VCaP (cell line): ENCODE results near the gene GALNS.

Source experiments
- H3K27ac ChIP-seq: fragments of 450-650 bp; 2 replicates; pipeline ENCODE4 v1.5.1; 2017
- CTCF ChIP-seq: fragments of 450-650 bp; conservative IDR thresholded peaks from 2 replicates; pipeline ENCODE4 v1.5.1; 2017; ENCODE audit warnings: mild to moderate bottlenecking, moderate library complexity

Gene GALNS

GRCh38 chr16:88842308-88842756 lies 14.4 kb downstream of the GALNS start:
- TF ChIP-seq CTCF, result no peak
- no peak overlapping the region for H3K27ac ChIP-seq

- H3K27ac ChIP-seq, result no peak overlapping the region
- no peak for TF ChIP-seq CTCF
These were observed 15.0 kb downstream of the GALNS start for GRCh38 chr16:88841521-88842307.

GRCh38 chr16:88840600-88841215 lies 16.0 kb downstream of the GALNS start:
- H3K27ac ChIP-seq, result no peak overlapping the region

GRCh38 chr16:88839745-88840599 lies 16.8 kb downstream of the GALNS start:
- TF ChIP-seq CTCF, result no peak
- H3K27ac ChIP-seq, result no peak overlapping the region

More at GRCh38 chr16:88840600-88841215, 16.0 kb downstream of the GALNS start:
- TF ChIP-seq CTCF, result no peak

GRCh38 chr16:88839026-88839529 lies 17.7 kb downstream of the GALNS start:
- H3K27ac ChIP-seq, result no peak overlapping the region
- TF ChIP-seq CTCF, result no peak

GRCh38 chr16:88838566-88838965 lies 18.2 kb downstream of the GALNS start:
- no peak for TF ChIP-seq CTCF
- H3K27ac ChIP-seq, result no peak overlapping the region

- no peak overlapping the region for H3K27ac ChIP-seq
These were observed 18.9 kb downstream of the GALNS start for GRCh38 chr16:88837806-88838205.

More at GRCh38 chr16:88837806-88838205, 18.9 kb downstream of the GALNS start:
- no peak for TF ChIP-seq CTCF
